GM23338 (cell line): Measurements from ENCODE around the gene PPM1N. TPM values are rescaled to one million over a fixed set of nuclear protein-coding genes. Genes with fewer than 3 reads are reported as not detected.

ENCODE experiments used
- ATAC-seq: fragments of 200-7000 bp; cut with Tn5 transposase; 3 replicates; pipeline ENCODE4 v1.9.1; 2020
- DNase-seq: peaks from one replicate; pipeline ENCODE4 v3.0.0-alpha.2; 2015; ENCODE audit warnings: low spot score
- H2AFZ ChIP-seq: fragments of 200-600 bp; sonication (generic); 2 replicates; pipeline ENCODE4 v1.8.0; 2016; ENCODE audit warnings: antibody characterized with exemption, mild to moderate bottlenecking, moderate library complexity
- H3F3A ChIP-seq: fragments of 200-600 bp; sonication (generic); replicated peaks from 2 replicates; pipeline ENCODE4 v1.8.0; 2017; ENCODE audit warnings: antibody characterized with exemption, mixed run types, low read depth
- H3K27ac ChIP-seq: fragments of 200-600 bp; sonication (generic); 2 replicates; pipeline ENCODE4 v1.6.1; 2016; ENCODE audit warnings: low read depth
- H3K27me3 ChIP-seq: fragments of 200-600 bp; sonication (generic); 2 replicates; pipeline ENCODE4 v1.8.0; 2016; ENCODE audit warnings: mild to moderate bottlenecking, mixed run types, moderate library complexity; ENCODE audit not compliant: insufficient read depth
- H3K36me3 ChIP-seq: fragments of 200-600 bp; sonication (generic); 2 replicates; pipeline ENCODE4 v1.8.0; 2016; ENCODE audit warnings: mild to moderate bottlenecking; ENCODE audit not compliant: insufficient read depth
- H3K4me1 ChIP-seq: fragments of 200-600 bp; sonication (generic); 2 replicates; pipeline ENCODE4 v1.8.0; 2016; ENCODE audit warnings: mild to moderate bottlenecking, moderate library complexity; ENCODE audit not compliant: insufficient read depth
- H3K4me2 ChIP-seq: fragments of 200-600 bp; sonication (generic); 2 replicates; pipeline ENCODE4 v1.7.1; 2017; ENCODE audit warnings: mixed run types
- H3K4me3 ChIP-seq: fragments of 200-600 bp; sonication (generic); 2 replicates; pipeline ENCODE4 v1.6.1; 2016; ENCODE audit warnings: mixed run types
- H3K79me2 ChIP-seq: fragments of 200-600 bp; sonication (generic); replicated peaks from 2 replicates; pipeline ENCODE4 v1.8.0; 2017; ENCODE audit warnings: mild to moderate bottlenecking; ENCODE audit not compliant: insufficient read depth
- H3K9me2 ChIP-seq: fragments of 200-600 bp; sonication (generic); 2 replicates; pipeline ENCODE4 v1.8.0; 2017; ENCODE audit not compliant: insufficient read depth
- H4K20me1 ChIP-seq: fragments of 200-600 bp; sonication (generic); replicated peaks from 2 replicates; pipeline ENCODE4 v1.8.0; 2017; ENCODE audit warnings: mild to moderate bottlenecking; ENCODE audit not compliant: insufficient read depth
- H3K27ac Mint-ChIP-seq: 2 replicates; pipeline ENCODE4 v1.8.0; 2020; ENCODE audit warnings: inconsistent platforms, mild to moderate bottlenecking, moderate library complexity, mixed read lengths
- H3K27me3 Mint-ChIP-seq: 3 replicates; pipeline ENCODE4 v1.8.0; 2022; ENCODE audit warnings: low read depth, mild to moderate bottlenecking, moderate library complexity, mixed read lengths, inconsistent platforms; ENCODE audit not compliant: insufficient read depth, poor library complexity
- H3K36me3 Mint-ChIP-seq: 3 replicates; pipeline ENCODE4 v1.8.0; 2021; ENCODE audit warnings: low read depth, mild to moderate bottlenecking, inconsistent platforms, moderate library complexity, mixed read lengths
- H3K4me1 Mint-ChIP-seq: 3 replicates; pipeline ENCODE4 v1.8.0; 2020; ENCODE audit warnings: mild to moderate bottlenecking, inconsistent platforms, mixed read lengths
- H3K4me3 Mint-ChIP-seq: 3 replicates; pipeline ENCODE4 v1.8.0; 2021; ENCODE audit warnings: moderate library complexity, mild to moderate bottlenecking, inconsistent platforms, mixed read lengths
- H3K9me3 Mint-ChIP-seq: 3 replicates; pipeline ENCODE4 v1.8.0; 2020; ENCODE audit warnings: moderate library complexity, mild to moderate bottlenecking, inconsistent platforms, mixed read lengths
- EZH2 ChIP-seq: fragments of 200-600 bp; sonication (generic); IDR thresholded peaks from one replicate; pipeline ENCODE4 v1.8.0; 2017; ENCODE audit warnings: antibody characterized with exemption, mild to moderate bottlenecking, low read depth; ENCODE audit not compliant: unreplicated experiment
- EZH2phosphoT487 ChIP-seq: fragments of 200-600 bp; sonication (generic); IDR thresholded peaks from one replicate; pipeline ENCODE4 v1.8.1; 2018; ENCODE audit warnings: antibody characterized with exemption; ENCODE audit not compliant: unreplicated experiment
- JUNB ChIP-seq: IDR thresholded peaks from one replicate; pipeline ENCODE4 v1.6.1; 2016; ENCODE audit warnings: antibody characterized with exemption; ENCODE audit not compliant: unreplicated experiment
- POLR2AphosphoS5 ChIP-seq: IDR thresholded peaks from 2 replicates; pipeline ENCODE4 v1.6.1; 2016; ENCODE audit warnings: antibody characterized with exemption, low read depth
- STAT1 ChIP-seq: IDR thresholded peaks from one replicate; pipeline ENCODE4 v1.6.1; 2016; ENCODE audit warnings: antibody characterized with exemption; ENCODE audit not compliant: unreplicated experiment
- ZNF114 ChIP-seq: fragments of 250-450 bp; sonication (Bioruptor Pico); IDR thresholded peaks from 2 replicates; pipeline ENCODE4 v1.5.0; 2020; ENCODE audit warnings: mild to moderate bottlenecking, moderate library complexity
- ZNF331 ChIP-seq: fragments of 250-450 bp; sonication (Bioruptor Pico); IDR thresholded peaks from 2 replicates; pipeline ENCODE4 v1.5.0; 2020; ENCODE audit warnings: low read depth, mild to moderate bottlenecking, moderate library complexity
- polyA plus RNA-seq: library from polyadenylated mRNA; unstranded; fragments of >200 nt; fragmentation: Nextera tagmentation; extraction: Ambion mirVana; gene quantifications from 2 replicates; pipeline ENCODE4 v1.2.1, GENCODE V29; 2016
- total RNA-seq: library from RNA; depleted of rRNA; stranded (reverse); fragments of >200 nt; shearing (Covaris generic); gene quantifications from 2 replicates; pipeline ENCODE4 v1.2.3, GENCODE V29; 2014
- TF ChIP-seq, protein P1 (sequence below): IDR thresholded peaks from one replicate; pipeline ENCODE4 v1.6.1; 2018; ENCODE audit warnings: antibody characterized with exemption; ENCODE audit not compliant: unreplicated experiment
- TF ChIP-seq, protein P2 (sequence below): fragments of 250-450 bp; sonication (Bioruptor Pico); IDR thresholded peaks from 2 replicates; pipeline ENCODE4 v1.5.0; 2020; ENCODE audit warnings: mild to moderate bottlenecking, moderate library complexity
- TF ChIP-seq, protein P3 (sequence below): IDR thresholded peaks from 2 replicates; pipeline ENCODE4 v1.6.1; 2016; ENCODE audit warnings: antibody characterized with exemption

Gene PPM1N
- total and polyA plus RNA-seq, 2 experiments from 2014 or later = 15.2 to 25.1 TPM

- H2AFZ ChIP-seq = no peak overlapping the region
- H3K9me2 ChIP-seq = no peaks in the 10 kb centered on the region
- peaks cover 9% of the 10 kb centered on the region for H3K27me3 Mint-ChIP-seq
- H3K36me3 Mint-ChIP-seq = no peaks in the 10 kb centered on the region
- TF ChIP-seq, protein P1, sequence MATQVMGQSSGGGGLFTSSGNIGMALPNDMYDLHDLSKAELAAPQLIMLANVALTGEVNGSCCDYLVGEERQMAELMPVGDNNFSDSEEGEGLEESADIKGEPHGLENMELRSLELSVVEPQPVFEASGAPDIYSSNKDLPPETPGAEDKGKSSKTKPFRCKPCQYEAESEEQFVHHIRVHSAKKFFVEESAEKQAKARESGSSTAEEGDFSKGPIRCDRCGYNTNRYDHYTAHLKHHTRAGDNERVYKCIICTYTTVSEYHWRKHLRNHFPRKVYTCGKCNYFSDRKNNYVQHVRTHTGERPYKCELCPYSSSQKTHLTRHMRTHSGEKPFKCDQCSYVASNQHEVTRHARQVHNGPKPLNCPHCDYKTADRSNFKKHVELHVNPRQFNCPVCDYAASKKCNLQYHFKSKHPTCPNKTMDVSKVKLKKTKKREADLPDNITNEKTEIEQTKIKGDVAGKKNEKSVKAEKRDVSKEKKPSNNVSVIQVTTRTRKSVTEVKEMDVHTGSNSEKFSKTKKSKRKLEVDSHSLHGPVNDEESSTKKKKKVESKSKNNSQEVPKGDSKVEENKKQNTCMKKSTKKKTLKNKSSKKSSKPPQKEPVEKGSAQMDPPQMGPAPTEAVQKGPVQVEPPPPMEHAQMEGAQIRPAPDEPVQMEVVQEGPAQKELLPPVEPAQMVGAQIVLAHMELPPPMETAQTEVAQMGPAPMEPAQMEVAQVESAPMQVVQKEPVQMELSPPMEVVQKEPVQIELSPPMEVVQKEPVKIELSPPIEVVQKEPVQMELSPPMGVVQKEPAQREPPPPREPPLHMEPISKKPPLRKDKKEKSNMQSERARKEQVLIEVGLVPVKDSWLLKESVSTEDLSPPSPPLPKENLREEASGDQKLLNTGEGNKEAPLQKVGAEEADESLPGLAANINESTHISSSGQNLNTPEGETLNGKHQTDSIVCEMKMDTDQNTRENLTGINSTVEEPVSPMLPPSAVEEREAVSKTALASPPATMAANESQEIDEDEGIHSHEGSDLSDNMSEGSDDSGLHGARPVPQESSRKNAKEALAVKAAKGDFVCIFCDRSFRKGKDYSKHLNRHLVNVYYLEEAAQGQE = no peak
- no peak for TF ChIP-seq JUNB
- H3K4me3 Mint-ChIP-seq = no peak overlapping the region
- H3K4me2 ChIP-seq = no peak overlapping the region
- no peaks in the 10 kb centered on the region for H3K27me3 ChIP-seq
- ATAC-seq = no peak
- H3F3A ChIP-seq = no peaks in the 10 kb centered on the region
- H3K79me2 ChIP-seq = no peaks in the 10 kb centered on the region
- peaks cover 3% of the 10 kb centered on the region; the same call in 2 of the 3 replicates for H3K9me3 Mint-ChIP-seq
- H4K20me1 ChIP-seq = no peaks in the 10 kb centered on the region
- H3K4me1 ChIP-seq = no peaks in the 10 kb centered on the region
- no peak overlapping the region for H3K4me3 ChIP-seq
- H3K36me3 ChIP-seq = no peaks in the 10 kb centered on the region
- DNase-seq = no peak
- no peak overlapping the region for H3K27ac ChIP-seq
- no peak overlapping the region for H3K27ac Mint-ChIP-seq
- no peaks in the 10 kb centered on the region for H3K4me1 Mint-ChIP-seq
These were observed 44.0 kb downstream of the PPM1N start for GRCh38 chr19:45542234-45542668.

- Histone ChIP-seq H3K4me1 (no peaks in the 10 kb centered on the region), H3K36me3 (no peaks in the 10 kb centered on the region), H3K27ac (no peak overlapping the region), H3F3A (no peaks in the 10 kb centered on the region), H4K20me1 (no peaks in the 10 kb centered on the region), H3K9me2 (no peaks in the 10 kb centered on the region), H3K27me3 (no peaks in the 10 kb centered on the region), H3K4me3 (no peak overlapping the region), H3K79me2 (no peaks in the 10 kb centered on the region), H3K4me2 (no peak overlapping the region), H2AFZ (no peak overlapping the region)
- DNase-seq (no peak), ATAC-seq (no peak)
- peaks cover 4% of the 10 kb centered on the region for H3K36me3 Mint-ChIP-seq
- no peaks in the 10 kb centered on the region for H3K9me3 Mint-ChIP-seq
- peaks cover 8% of the 10 kb centered on the region for H3K4me1 Mint-ChIP-seq
- no peak overlapping the region for H3K4me3 Mint-ChIP-seq
- no peak overlapping the region for H3K27ac Mint-ChIP-seq
- H3K27me3 Mint-ChIP-seq = peaks cover 14% of the 10 kb centered on the region
- TF ChIP-seq EZH2phosphoT487 (no peak), EZH2 (no peak), JUNB (no peak), ZNF114 (CRISPR knock-in tag) (no peak), ZNF331 (CRISPR knock-in tag) (no peak), STAT1 (no peak), POLR2AphosphoS5 (no peak)
- TF ChIP-seq, protein P2, sequence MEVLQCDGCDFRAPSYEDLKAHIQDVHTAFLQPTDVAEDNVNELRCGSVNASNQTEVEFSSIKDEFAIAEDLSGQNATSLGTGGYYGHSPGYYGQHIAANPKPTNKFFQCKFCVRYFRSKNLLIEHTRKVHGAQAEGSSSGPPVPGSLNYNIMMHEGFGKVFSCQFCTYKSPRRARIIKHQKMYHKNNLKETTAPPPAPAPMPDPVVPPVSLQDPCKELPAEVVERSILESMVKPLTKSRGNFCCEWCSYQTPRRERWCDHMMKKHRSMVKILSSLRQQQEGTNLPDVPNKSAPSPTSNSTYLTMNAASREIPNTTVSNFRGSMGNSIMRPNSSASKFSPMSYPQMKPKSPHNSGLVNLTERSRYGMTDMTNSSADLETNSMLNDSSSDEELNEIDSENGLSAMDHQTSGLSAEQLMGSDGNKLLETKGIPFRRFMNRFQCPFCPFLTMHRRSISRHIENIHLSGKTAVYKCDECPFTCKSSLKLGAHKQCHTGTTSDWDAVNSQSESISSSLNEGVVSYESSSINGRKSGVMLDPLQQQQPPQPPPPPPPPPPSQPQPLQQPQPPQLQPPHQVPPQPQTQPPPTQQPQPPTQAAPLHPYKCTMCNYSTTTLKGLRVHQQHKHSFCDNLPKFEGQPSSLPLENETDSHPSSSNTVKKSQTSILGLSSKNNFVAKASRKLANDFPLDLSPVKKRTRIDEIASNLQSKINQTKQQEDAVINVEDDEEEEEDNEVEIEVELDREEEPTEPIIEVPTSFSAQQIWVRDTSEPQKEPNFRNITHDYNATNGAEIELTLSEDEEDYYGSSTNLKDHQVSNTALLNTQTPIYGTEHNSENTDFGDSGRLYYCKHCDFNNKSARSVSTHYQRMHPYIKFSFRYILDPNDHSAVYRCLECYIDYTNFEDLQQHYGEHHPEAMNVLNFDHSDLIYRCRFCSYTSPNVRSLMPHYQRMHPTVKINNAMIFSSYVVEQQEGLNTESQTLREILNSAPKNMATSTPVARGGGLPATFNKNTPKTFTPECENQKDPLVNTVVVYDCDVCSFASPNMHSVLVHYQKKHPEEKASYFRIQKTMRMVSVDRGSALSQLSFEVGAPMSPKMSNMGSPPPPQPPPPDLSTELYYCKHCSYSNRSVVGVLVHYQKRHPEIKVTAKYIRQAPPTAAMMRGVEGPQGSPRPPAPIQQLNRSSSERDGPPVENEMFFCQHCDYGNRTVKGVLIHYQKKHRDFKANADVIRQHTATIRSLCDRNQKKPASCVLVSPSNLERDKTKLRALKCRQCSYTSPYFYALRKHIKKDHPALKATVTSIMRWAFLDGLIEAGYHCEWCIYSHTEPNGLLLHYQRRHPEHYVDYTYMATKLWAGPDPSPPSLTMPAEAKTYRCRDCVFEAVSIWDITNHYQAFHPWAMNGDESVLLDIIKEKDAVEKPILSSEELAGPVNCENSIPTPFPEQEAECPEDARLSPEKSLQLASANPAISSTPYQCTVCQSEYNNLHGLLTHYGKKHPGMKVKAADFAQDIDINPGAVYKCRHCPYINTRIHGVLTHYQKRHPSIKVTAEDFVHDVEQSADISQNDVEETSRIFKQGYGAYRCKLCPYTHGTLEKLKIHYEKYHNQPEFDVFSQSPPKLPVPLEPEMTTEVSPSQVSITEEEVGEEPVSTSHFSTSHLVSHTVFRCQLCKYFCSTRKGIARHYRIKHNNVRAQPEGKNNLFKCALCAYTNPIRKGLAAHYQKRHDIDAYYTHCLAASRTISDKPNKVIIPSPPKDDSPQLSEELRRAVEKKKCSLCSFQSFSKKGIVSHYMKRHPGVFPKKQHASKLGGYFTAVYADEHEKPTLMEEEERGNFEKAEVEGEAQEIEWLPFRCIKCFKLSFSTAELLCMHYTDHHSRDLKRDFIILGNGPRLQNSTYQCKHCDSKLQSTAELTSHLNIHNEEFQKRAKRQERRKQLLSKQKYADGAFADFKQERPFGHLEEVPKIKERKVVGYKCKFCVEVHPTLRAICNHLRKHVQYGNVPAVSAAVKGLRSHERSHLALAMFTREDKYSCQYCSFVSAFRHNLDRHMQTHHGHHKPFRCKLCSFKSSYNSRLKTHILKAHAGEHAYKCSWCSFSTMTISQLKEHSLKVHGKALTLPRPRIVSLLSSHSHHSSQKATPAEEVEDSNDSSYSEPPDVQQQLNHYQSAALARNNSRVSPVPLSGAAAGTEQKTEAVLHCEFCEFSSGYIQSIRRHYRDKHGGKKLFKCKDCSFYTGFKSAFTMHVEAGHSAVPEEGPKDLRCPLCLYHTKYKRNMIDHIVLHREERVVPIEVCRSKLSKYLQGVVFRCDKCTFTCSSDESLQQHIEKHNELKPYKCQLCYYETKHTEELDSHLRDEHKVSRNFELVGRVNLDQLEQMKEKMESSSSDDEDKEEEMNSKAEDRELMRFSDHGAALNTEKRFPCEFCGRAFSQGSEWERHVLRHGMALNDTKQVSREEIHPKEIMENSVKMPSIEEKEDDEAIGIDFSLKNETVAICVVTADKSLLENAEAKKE = no peak
- TF ChIP-seq, protein P3, sequence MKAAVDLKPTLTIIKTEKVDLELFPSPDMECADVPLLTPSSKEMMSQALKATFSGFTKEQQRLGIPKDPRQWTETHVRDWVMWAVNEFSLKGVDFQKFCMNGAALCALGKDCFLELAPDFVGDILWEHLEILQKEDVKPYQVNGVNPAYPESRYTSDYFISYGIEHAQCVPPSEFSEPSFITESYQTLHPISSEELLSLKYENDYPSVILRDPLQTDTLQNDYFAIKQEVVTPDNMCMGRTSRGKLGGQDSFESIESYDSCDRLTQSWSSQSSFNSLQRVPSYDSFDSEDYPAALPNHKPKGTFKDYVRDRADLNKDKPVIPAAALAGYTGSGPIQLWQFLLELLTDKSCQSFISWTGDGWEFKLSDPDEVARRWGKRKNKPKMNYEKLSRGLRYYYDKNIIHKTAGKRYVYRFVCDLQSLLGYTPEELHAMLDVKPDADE = no peak
These were observed 49.0 kb downstream of the PPM1N start for GRCh38 chr19:45547211-45547770.
